ENCODE data around the gene TNPO3.
"Not testable (repeated sequence)": the region's sequence is repeated elsewhere in the genome, so short reads cannot be mapped to it uniquely, and the experiment has no call there.

The TNPO3 gene

DNA sequence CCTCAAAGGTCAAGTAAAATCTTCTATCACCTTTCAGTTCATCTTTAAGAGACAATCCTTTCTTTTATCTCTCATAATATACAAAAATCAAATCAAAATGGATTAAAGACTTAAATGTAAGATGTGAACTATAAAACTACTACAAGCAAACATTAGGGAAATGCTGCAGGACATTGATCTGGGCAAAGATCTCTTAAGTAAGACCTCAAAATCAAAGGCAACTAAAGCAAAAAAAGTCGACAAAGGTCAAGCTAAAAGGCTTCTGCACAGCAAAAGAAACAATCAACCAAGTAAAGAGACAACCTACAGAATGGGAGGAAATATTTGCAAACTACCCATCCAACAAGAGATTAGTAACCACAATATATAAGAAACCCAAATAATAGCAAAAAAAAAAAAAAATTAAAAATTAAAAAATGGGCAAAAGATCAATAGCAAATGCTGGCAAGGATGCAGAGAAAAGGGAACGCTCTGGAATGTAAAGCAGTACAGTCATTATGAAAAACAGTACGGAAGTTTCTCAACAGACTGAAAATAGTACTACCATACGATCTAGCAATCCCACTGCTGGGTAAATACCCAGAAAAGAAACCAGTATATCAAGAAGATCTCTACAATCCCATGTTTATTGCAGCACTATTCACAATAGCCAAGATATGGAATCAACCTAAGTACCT, 41.7 kb downstream of the TNPO3 start:
- no peak for DNase-seq

DNA sequence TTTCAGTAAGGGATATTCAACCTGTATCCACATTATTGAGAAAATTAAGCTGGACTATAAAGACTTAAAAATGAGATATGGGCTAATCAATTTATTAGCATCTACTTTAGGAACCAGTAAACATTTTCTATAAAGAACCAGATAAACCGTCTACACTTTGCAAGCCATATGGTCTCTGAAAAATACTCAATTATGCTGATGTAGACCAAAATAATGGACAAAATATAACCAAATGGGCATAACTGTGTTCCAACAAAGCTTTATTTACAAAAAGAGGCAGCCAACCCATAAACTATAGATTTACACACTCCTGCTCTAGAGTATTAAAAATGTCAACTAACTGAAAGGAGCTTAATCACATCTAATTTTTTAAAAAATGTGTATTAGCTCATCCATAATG, 42.3 kb downstream of the TNPO3 start:
- DNase-seq, result no peak

DNA sequence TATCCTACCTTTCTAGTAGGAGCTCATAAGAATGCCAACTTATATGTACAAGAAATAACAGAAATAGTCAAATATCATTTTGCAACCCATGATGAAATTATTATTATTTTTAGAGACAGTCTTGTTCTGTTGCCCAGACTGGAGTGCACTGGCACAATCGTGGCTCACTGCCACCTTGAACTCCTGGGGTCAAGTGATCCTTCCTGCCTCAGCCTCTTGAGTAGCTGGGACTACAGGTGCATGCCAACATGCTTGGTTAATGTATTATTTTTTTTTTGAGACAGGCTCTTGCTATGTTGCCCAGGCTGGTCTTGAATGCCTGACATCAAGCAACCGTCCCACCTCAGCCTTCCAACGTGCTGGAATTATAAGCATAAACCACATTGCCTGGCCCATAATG, 44.8 kb downstream of the TNPO3 start:
- no peak for DNase-seq

DNA sequence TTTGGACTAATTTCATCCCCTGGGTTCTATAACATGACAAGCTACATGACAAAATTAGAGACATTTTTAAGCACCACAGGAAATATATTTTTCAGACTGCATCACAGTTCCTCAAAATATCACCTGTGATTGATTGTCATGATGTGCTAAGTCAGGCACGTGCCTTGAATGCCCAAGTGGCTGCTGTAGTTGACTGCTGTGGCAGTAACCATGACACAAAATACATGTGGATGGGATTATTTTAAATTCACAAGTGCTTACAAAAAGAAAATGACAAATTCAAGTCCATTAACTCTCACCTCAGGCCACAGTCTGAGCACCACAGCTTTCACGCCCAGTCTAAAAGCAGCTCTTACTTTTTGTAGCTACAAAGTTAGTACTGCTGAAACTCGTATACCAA, 45.5 kb downstream of the TNPO3 start:
- no peak for DNase-seq

DNA sequence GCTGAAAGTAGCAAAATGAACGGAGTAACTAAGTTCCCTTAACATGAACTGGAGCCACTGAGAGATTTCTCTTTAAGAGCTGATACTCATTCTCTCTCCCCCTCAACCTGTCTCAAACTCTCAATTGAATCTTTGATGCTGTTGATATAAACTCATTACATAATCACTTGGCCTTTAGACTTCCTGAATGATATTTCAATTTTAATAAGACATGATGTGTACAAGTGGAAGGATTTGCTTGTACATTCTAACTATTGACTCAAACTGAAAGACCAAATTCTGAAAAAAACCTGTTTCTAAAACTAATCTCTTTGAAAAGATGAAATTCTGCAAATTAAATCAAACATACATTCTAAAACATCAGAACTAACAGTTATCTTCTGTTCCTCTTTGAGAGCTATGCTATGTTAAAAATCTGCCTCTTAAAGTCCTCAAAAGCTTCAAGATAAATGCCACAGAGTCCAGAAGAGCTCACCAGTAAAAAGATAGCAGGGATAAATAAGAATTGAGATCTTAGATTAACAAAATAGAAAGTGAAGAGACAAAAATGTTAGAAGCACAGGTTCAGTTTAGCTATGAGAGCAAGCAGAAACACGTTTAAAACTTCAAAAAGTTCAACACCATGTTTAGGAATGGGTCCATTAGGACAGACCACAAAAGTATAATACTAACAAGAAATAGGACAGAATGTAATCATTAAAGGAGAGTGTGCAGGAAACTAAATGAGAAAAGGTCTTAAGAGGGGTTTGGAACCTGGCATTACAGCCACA, 46.1 kb downstream of the TNPO3 start:
- DNase-seq, result no peak

DNA sequence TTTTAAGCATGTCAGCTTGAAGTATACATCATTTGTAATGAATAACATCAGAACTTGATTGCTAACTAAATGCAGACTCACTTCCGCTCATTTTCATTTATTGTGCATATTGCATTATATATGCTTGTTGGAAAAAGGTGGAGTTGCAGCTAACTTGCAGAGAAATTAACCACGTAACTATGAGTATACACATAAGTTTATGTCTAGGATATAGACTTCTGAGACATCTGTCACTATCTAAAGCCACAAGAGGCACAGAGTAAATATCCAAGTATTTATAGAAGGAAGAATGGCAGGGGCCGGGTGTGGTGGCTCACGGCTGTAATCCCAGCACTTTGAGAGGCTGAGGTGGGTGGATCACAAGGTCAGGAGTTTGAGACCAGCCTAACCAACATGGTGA, 47.3 kb downstream of the TNPO3 start:
- DNase-seq, result no peak

DNA sequence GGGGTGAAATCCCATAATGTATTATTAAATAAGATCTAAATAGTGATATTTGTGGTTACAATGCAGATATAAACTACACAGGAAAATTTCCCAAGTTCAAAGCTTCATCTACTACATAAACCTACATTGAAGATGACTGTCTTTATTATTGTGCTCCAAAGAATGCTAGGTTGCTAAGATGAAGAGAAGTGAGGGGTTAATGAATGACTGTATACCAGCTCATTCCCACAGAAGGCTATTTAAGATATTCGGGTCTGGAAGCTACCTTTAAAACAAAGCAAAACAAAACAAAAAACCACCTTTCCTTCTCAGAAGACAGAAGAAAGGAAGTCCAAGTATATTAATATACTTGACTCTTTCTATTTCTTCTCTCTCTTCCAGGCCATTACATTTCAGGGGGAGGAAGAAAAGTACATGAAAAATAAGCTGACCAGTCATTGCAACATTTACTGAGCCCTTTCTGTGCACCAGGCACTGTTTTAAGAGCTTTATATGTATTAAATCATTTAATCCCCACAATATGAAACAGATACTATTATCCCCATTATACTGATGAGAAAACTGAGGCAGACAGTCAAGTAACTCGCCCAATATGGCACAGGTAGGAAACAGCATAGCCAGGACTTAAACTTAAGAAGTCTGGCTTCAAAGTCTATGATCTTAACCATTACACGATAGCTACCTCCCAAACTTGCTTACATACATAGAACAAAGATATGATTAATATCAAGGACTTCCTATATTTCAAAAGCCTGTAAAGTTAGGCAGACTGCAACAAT, 48.1 kb downstream of the TNPO3 start:
- DNase-seq, result no peak

DNA sequence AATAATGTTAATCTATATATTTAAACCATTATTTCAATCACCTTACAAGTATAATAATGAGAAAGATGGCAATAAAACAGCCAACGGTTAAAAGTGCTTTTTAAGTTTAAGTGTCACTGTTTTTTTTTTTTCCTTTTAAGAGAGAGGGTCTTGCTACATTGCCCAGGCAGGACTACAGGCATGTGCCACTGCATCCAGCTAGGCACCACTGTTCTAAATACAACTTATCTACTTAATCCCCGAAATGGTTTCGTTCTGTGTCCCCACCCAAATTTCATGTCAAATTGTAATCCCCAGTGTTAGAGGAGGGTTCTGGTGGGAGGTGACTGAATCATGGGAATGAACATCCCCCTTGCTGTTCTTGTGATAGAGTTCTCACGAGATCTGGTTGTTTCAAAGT, 49.7 kb downstream of the TNPO3 start:
- DNase-seq, result no peak

DNA sequence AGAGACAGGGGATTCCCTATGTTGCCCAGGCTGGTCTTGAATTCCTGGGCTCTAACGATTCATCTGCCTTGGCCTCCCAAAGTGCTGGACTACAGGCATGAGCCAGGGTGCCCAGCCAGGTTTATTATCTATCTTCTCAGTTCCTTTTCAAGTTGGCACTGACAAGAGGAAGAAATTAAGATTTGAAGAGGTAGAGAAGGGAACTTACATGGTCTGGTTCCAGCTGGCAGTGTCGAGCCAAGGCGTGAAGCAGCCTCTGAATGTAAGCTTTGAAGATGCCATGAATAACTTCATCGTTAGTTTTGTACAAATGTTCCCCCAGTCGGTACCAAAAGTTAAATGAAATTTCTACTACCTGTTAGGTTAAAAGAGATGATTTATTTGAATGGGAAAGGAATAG, 57.7 kb downstream of the TNPO3 start:
- no peak for DNase-seq

DNA sequence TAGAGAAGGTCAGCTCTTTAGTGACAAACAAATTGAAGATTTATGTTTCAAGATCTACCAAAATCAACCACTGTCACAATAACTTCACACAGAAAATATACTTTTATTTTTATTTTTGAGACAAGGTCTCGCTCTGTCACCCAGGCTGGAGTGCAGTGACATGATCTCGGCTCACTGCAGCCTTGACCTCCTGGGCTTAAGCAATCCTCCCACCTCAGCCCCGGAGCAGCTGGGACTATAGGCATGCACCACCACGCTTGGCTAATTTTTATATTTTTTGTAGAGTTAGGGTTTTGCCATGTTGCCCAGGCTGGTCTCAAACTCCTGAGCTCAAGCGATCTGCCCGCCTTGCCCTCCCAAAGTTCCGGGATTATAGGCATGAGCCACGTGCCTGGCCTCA, 60.4 kb downstream of the TNPO3 start:
- not testable (repeated sequence) for DNase-seq

DNA sequence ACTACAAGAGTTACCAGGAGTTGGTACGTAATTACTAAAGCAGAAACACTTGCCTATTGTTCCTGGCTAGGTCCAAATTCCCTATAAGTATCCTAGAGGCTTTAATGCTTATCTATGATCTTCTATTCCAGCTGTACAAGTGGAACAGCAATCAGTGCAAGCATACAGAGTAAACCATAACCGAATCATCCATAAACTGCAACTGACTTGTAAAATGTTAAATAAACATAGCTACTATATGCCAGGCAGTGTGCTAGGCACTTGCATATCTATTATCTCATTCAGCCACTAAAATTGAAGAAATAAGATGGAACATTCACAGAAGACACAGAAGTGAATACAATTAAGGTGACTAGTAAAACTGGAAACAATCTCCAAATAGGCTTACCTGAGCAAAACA, 61.5 kb downstream of the TNPO3 start:
- DNase-seq, result no peak

DNA sequence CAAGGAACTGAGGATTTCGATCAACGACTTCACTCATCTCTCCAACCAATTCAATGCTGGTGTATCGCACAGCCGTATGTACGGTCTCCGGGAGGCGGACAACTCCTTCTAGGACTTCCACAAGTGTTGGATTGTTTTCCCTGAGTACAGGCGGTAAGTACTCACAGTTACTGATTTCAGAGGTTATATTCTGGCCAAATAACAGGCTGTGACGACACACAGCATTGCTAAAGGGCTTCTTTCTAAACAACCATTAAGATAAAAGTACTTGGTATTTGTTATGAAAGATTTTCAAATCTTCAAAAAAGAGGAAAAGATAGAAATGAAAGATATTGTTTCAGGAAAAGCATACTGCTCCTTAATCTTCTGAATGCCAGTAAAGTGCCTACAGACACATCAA, 65.0 kb downstream of the TNPO3 start:
- DNase-seq, result no peak

DNA sequence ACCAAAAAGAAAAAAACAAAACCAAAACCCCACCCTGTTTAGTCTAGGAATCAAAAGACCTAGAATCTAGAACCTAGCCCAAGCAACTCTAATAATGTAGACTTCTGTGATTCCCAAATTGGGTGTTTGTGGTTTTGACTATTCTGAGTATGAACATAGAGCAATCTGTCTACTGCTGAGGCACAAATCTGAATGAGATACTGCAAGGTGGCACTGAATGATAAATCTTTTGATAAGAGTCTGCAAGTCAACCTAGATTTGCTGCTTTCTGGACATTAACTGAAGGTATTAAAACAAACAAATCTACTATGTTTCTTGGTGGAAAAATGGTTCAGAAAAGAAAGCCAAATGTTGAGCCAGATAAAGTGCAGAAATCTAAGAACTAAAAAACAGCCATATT, 66.5 kb downstream of the TNPO3 start:
- DNase-seq, result no peak

DNA sequence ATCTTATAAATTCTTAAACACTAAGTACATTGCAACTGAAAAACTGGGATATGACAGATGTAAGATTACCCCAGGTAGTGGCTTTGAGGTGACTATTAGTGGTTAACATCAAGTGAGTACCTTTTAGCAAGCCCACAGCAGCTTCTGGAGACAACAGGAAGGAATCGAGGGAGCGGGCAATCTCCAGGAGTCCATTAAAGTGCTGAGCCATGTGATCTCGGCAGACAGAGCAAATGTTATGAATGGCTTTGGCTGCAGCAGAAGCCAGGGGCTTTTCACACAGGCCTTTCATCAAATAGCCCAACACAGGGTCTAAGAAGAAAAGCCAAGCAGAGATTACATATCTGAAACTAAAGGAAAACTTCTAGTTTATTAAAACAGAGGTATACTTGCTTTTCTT, 68.3 kb downstream of the TNPO3 start:
- no peak for DNase-seq

DNA sequence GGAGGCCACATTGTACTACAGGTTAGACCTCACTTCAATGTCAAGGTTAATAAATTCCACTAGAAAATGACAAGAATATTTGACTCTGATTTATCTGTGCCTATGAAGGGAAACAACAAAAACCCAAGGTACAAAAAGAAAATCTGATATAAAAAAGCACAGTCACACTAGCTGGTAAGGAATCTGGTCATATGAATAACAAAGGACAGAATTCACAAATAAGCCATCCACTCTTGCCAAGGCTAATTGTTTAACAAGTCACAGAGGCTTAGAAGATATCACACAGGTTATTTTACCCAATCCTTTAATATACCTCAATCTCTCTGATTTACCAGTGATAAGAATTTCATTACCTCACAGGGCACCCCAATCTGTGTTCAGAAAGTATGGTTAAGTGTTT, 69.3 kb downstream of the TNPO3 start:
- DNase-seq, result no peak

DNA sequence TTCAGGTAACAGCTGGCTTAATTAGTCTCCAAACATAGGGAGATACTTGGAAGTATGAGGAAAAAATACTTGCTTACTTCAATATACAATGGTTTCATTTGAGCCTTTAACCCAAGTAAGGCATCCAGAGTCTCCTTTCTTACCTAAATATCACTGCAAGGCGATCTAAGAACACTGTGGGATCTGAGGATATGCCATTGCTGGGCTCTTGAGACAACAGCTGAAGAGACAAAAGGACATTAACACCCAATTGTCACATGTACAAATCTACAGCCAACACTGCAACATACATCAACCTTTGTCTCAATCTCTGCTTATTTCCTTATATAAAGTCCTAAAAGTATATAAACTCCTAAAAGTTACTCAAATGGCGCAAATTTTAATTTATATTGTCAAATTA, 72.8 kb downstream of the TNPO3 start:
- DNase-seq, result no peak

DNA sequence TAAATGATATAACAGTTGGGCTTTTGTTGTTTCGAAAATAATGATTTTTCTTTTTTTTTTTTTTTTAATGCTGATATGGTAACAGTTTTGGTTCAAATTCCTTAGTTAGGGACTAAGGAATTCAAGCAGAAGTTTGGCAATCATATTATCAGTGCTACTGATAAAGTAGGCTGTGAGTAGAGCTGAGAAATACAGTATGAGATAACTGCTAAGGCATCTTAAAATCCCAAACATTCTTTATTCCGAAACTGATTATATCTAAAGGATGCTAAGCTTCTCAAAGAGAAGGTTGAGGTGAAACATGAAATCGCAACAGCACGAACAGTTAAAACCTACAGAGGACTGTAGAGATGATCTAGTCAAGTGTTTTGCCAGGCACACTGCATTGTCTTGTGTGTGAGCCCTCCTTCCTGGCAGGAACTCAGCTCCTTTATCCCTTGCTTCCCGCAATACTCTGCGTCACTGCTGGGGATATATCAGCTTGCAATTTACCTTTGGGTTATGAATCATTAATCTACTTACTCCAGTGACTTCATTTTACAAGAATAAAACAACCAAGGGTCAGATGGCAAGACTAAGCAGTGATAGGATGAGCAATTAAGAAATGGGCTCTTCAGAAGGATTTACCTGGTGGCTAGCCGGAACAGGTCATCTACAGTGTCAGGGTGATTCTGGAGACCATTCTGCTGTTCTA, 80.5 kb downstream of the TNPO3 start:
- DNase-seq, result no peak

DNA sequence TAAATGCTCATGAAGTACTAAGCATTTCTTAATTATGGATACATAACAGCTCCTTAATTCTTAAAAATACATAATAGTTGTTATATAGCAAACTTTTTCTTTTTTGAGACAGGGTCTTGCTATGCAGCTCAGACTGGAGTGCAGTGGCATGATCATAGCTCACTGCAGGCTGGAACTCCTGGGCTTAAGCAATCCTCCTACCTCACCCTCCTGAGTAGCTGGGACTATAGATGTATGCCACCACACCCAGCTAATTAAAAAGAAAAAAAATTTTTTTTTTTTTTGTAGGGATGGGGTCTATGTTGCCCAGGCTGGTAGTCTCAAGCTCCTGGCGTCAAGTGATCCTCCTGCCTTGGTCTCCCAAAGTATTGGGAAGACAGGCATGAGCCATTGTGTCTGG, 86.3 kb downstream of the TNPO3 start:
- no peak for DNase-seq

DNA sequence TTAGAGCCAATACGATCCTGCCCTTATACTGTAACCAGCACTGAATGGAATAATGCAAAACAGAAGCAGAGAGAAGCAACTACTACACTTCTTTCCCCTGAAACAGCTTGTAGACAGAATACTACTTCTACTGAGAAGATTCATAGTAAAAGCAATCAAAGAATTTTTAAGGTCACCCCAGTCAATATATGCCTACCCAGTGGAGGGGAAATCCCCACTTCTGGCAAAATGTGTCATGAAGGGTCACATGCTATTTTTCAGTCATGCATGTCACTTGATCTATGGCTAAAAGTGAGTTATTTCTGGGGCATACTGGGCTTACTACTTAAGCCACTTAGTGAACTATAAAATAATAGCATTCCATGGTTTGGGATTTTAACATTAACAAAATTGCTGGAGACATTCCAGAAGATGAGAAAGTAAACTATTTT, 91.6 kb downstream of the TNPO3 start:
- DNase-seq, result peak in 1 of 2 donors; percentile 47

DNA sequence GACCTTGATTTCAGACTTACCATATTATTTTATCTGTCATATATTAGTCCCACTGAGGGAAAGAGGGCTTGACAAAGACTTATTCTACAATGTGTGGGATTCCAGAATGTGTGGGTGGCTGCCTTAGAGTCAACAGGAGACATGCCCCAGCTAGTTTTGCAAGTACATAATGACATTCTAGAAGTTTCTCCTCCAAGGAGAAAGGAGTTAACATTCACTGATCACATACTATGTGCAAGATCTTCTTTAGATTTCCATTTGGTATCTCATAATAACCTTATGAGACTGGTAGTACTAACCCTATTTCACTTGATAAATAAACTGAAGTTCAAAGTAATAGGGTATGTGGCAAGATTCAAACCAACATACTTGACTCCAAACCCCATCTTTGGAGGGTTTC, 92.0 kb downstream of the TNPO3 start:
- DNase-seq, result no peak

DNA sequence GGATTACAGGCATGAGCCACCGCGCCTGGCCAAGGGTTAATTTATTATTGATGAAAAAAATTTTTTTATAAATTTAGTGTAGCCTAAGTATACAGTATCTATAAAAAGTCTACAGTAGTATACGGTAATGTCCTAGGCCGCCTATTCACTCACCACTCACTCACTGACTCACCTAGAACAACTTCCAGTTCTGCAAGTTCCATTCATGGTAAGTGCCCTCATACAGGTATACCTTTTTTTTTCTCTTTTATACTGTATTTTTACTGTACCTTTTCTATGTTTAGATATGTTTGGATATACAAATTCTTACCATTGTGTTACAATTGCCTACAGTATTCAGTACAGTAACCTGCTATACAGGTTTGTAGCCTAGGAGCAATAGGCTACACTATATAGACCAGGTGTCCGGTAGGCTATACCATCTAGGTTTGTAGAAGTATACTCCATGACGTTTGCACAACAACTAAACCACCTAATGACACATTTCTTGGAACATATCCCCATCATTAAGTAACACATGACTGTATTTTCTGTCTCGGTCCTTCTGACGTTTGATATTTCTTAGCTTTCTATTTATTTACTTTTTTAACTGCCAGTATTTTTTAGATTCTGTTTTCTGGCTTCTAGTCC, 93.8 kb downstream of the TNPO3 start:
- no peak for DNase-seq

DNA sequence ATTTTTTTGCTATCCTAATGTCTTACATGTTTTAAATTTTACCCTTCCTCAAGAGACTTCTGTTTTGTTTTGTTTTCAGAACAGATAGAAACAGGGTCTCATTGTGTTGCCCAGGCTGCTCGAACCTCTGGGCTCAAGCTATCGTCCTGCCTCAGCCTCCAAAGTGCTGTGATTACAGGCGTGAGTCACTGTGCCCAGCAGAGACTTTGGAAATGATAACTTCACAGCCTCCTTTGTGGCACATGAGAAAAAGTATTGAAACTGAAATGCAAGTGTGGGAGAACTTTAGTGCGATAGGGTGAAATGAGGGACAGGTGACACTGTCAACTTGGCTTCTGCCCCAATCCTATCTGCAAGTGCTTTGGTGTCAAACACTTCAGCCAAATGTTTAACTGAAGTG, 95.6 kb downstream of the TNPO3 start:
- no peak for DNase-seq

DNA sequence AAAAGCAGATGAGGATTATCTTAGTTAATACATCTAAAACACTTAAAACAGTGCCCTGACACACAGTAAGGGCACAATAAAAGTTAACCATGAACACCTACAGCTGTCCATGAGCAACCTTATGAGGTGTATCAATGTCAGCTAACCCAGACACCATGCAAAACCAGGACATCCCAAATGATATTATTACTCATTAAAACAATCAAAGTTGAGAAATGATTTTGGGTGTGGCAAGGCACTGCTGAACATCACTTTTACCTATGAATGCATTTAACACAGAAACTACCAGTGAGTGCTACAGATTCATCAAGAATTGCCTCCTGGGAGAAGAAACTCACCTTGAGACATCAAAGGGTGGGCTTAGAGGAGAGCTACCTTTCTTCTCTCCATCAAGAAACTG, 98.9 kb downstream of the TNPO3 start:
- DNase-seq, result no peak
